ENCODE results near the gene SALL3. TPM values are rescaled to one million over a fixed set of nuclear protein-coding genes. Genes with fewer than 3 reads are reported as not detected.

Gene SALL3
- total RNA-seq (ENCODE audit: low replicate concordance), result 0.21 and 14.6 TPM in 2 replicates
- long read RNA-seq, partial matches to known transcripts, result 1 of 1 reads
- long read RNA-seq, other reads (novel, unspliced or antisense), result 0 of 1 reads

DNA sequence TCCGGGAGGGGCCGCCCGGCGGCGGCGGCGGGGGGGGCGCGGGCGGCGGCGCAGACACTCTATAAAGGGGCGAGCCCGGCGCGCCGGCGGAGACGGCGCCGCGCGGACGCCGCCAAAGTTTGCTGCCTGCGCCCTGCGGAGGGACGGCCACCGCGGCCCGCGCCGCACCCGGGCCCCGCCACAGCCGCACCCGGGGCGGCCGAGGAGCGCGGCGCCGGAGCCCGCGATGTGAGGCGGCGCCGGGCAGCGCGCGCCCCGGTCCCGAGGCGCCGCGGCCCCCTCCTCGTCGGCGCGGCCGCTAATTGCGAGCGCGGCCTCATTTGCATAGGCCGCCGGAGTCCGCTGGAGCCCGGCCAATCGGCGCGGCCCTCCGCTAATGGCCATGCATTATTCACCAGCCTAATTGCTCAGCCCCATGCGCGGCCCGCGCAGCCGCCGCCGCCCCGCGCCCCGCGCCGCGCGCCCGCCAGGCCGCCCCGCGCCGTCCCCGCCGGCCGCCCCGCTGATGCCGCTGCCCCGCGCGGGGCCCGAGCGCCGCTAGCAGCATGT is at the start of gene SALL3:
SALL3 (plus strand) TSS at position 89 of the 549 bp plus-strand sequence; CDS start at position 546, 457 bp downstream.
- TF ChIP-seq, protein P1, sequence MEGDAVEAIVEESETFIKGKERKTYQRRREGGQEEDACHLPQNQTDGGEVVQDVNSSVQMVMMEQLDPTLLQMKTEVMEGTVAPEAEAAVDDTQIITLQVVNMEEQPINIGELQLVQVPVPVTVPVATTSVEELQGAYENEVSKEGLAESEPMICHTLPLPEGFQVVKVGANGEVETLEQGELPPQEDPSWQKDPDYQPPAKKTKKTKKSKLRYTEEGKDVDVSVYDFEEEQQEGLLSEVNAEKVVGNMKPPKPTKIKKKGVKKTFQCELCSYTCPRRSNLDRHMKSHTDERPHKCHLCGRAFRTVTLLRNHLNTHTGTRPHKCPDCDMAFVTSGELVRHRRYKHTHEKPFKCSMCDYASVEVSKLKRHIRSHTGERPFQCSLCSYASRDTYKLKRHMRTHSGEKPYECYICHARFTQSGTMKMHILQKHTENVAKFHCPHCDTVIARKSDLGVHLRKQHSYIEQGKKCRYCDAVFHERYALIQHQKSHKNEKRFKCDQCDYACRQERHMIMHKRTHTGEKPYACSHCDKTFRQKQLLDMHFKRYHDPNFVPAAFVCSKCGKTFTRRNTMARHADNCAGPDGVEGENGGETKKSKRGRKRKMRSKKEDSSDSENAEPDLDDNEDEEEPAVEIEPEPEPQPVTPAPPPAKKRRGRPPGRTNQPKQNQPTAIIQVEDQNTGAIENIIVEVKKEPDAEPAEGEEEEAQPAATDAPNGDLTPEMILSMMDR (conservative IDR thresholded peaks at IDR 0.05), result no peak
- Mint-ChIP-seq H3K36me3 (no peaks in the 10 kb centered on the region), H3K27me3 (peaks cover 77% of the 10 kb centered on the region), H3K9me3 (no peaks in the 10 kb centered on the region), H3K27ac (peak within 1 kb of the TSS; percentile 39), H3K4me3 (peak within 1 kb of the TSS; percentile 77), H3K4me1 (ENCODE audit: unreplicated experiment) (peaks cover 7% of the 10 kb centered on the region)
- no peak for DNase-seq (ENCODE audit: extremely low spot score, unreplicated experiment)

GRCh38 chr18:78932281-78932680 is 47.3 kb upstream of the SALL3 start:
- Mint-ChIP-seq H3K27me3 (peaks cover 13% of the 10 kb centered on the region), H3K36me3 (no peaks in the 10 kb centered on the region), H3K4me1 (ENCODE audit: unreplicated experiment) (no peaks in the 10 kb centered on the region)

GRCh38 chr18:78934003-78934402 is 45.6 kb upstream of the SALL3 start:
- H3K27ac Mint-ChIP-seq, result no peak overlapping the region
- H3K36me3 Mint-ChIP-seq, result no peaks in the 10 kb centered on the region

More at GRCh38 chr18:78932281-78932680, 47.3 kb upstream of the SALL3 start:
- no peak for DNase-seq (ENCODE audit: extremely low spot score, unreplicated experiment)
- Mint-ChIP-seq H3K27ac (no peak overlapping the region), H3K9me3 (no peaks in the 10 kb centered on the region), H3K4me3 (no peak overlapping the region)
- TF ChIP-seq, protein P1 (conservative IDR thresholded peaks at IDR 0.05), result no peak

GRCh38 chr18:78934551-78935225 is 44.9 kb upstream of the SALL3 start:
- Mint-ChIP-seq H3K27me3 (peaks cover 13% of the 10 kb centered on the region), H3K27ac (no peak overlapping the region), H3K4me1 (ENCODE audit: unreplicated experiment) (no peaks in the 10 kb centered on the region), H3K36me3 (no peaks in the 10 kb centered on the region), H3K4me3 (no peak overlapping the region), H3K9me3 (no peaks in the 10 kb centered on the region)
- TF ChIP-seq, protein P1 (conservative IDR thresholded peaks at IDR 0.05), result no peak
- DNase-seq (ENCODE audit: extremely low spot score, unreplicated experiment), result no peak

More at GRCh38 chr18:78934003-78934402, 45.6 kb upstream of the SALL3 start:
- TF ChIP-seq, protein P1 (conservative IDR thresholded peaks at IDR 0.05), result no peak
- Mint-ChIP-seq H3K4me3 (no peak overlapping the region), H3K27me3 (peaks cover 13% of the 10 kb centered on the region), H3K9me3 (no peaks in the 10 kb centered on the region), H3K4me1 (ENCODE audit: unreplicated experiment) (no peaks in the 10 kb centered on the region)
- DNase-seq (ENCODE audit: extremely low spot score, unreplicated experiment), result peak; percentile 51

DNA sequence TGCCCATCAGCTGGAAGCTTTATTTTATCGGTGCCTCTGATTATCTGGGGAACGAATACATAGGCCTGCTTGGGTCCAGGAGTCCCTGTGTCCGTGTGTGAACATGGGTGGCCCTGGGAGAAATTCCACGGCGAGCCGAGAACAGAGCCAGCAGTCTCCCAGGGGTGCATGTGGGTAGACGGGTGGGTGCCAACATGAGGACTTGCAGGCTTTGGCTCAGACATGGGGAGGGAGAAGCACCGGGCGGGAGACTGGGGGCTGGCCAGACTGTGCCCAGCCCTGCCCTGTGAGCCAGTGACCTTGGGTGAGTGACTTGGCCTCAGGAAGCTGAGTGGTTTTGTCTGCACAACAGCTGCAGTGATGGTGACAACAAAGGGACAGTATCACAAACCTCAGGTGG is 44.2 kb upstream of the SALL3 start:
- Mint-ChIP-seq H3K27me3 (peaks cover 13% of the 10 kb centered on the region), H3K9me3 (no peaks in the 10 kb centered on the region), H3K27ac (no peak overlapping the region), H3K36me3 (no peaks in the 10 kb centered on the region), H3K4me1 (ENCODE audit: unreplicated experiment) (no peaks in the 10 kb centered on the region), H3K4me3 (no peak overlapping the region)
- TF ChIP-seq, protein P1 (conservative IDR thresholded peaks at IDR 0.05), result no peak
- no peak for DNase-seq (ENCODE audit: extremely low spot score, unreplicated experiment)

All from type B pancreatic cell (in vitro differentiated cells).